ENCODE data around the gene WASF3.

Gene WASF3

GRCh38 chr13:26558074-26558805 lies 757 bp downstream of the WASF3 start:
- peaks cover 2% of the 10 kb centered on the region for H3K36me3 Mint-ChIP-seq (ENCODE audit: insufficient read depth)

DNA sequence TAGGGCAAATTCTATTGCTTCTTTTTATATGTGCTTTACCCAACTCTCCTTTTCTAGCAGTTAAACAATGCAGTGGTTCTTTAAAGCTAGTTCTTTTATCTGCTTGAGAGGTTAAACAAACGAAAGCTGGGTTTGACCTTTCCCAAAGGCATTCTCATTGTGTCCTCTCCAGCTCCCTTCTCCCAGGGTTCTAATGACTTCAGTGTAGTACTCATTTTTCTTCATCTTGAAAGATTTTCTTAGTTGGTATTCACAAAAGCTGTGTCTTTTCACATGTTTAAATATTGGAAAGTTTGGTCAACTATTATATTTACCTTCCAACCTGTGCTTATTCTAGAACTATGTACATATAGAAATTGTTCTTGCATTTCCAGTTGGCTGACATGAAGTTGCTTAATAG lies 1.5 kb downstream of the WASF3 start:
- H3K4me3 Mint-ChIP-seq, result peak overlapping the region in 1 of 2 donors; percentile 61
- no peak for ATAC-seq (replicated peaks)

More at GRCh38 chr13:26558074-26558805, 757 bp downstream of the WASF3 start:
- H3K27ac Mint-ChIP-seq, result no peak overlapping the region
- no peak for DNase-seq
- ATAC-seq (replicated peaks), result no peak
- peaks cover 0 to 6% of the 10 kb centered on the region in 2 donors for H3K4me1 Mint-ChIP-seq (ENCODE audit: low read depth in 2 of 2)
- peak overlapping the region in 1 of 2 donors; percentile 61 for H3K4me3 Mint-ChIP-seq
- H3K9me3 Mint-ChIP-seq, result no peaks in the 10 kb centered on the region
- peaks cover 29 to 36% of the 10 kb centered on the region in 2 donors for H3K27me3 Mint-ChIP-seq

DNA sequence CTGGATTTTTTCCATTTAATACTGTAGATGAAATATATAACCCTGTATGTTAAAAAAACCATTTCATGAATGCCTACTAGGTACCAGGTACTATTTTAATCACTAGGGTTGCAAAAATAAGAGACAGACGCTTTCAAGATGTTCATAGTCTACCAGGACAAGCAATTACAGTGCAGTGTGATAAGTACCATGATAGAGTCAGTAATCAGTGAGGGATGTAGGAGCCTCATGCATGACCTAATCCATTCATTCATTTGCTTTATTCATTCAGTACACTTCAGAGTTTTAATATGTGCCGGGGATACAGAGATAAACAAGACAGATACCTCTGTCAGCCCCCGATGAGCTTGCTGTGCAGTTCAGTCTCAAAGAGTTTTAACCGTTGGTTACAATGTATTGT lies 3.0 kb downstream of the WASF3 start:
- DNase-seq (no peak), ATAC-seq (replicated peaks) (no peak)
- peaks cover 0 to 6% of the 10 kb centered on the region in 2 donors for H3K4me1 Mint-ChIP-seq (ENCODE audit: low read depth in 2 of 2)
- no peak overlapping the region for H3K27ac Mint-ChIP-seq
- peaks cover 26 to 27% of the 10 kb centered on the region in 2 donors for H3K27me3 Mint-ChIP-seq
- H3K9me3 Mint-ChIP-seq, result no peaks in the 10 kb centered on the region
- H3K4me3 Mint-ChIP-seq, result no peak overlapping the region
- H3K36me3 Mint-ChIP-seq (ENCODE audit: insufficient read depth), result peaks cover 2% of the 10 kb centered on the region

More for the DNA sequence above, 1.5 kb downstream of the WASF3 start:
- H3K9me3 Mint-ChIP-seq, result no peaks in the 10 kb centered on the region
- H3K27ac Mint-ChIP-seq, result no peak overlapping the region
- H3K36me3 Mint-ChIP-seq (ENCODE audit: insufficient read depth), result peaks cover 2% of the 10 kb centered on the region
- H3K27me3 Mint-ChIP-seq, result peaks cover 29 to 36% of the 10 kb centered on the region in 2 donors
- H3K4me1 Mint-ChIP-seq (ENCODE audit: low read depth in 2 of 2), result peaks cover 0 to 6% of the 10 kb centered on the region in 2 donors
- no peak for DNase-seq

DNA sequence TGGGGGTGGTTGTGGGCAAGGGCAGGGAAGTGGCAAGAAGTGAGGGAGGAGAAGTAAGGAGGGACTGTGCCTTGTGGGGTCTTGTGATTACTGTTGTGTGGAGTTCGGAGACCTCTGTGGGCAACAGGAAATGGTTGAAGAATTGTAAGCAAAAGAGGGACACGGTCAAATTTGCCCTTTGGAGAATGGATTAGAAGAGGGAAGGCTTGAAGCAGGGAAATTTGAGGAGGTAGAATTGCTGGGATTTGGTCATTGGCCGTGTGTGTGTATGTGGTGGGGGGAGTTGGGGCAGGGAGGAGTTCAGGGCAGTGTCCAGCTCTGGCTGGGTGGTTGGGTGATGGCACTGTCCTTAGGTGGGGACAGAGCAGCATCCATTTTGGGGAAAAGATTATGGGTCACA lies 3.6 kb downstream of the WASF3 start:
- no peak overlapping the region for H3K4me3 Mint-ChIP-seq
- H3K27ac Mint-ChIP-seq, result no peak overlapping the region
- H3K4me1 Mint-ChIP-seq (ENCODE audit: low read depth in 2 of 2), result peaks cover 0 to 6% of the 10 kb centered on the region in 2 donors
- peaks cover 2% of the 10 kb centered on the region for H3K36me3 Mint-ChIP-seq (ENCODE audit: insufficient read depth)
- no peaks in the 10 kb centered on the region for H3K9me3 Mint-ChIP-seq
- ATAC-seq (replicated peaks) (no peak), DNase-seq (no peak)
- H3K27me3 Mint-ChIP-seq, result peaks cover 20 to 22% of the 10 kb centered on the region in 2 donors

DNA sequence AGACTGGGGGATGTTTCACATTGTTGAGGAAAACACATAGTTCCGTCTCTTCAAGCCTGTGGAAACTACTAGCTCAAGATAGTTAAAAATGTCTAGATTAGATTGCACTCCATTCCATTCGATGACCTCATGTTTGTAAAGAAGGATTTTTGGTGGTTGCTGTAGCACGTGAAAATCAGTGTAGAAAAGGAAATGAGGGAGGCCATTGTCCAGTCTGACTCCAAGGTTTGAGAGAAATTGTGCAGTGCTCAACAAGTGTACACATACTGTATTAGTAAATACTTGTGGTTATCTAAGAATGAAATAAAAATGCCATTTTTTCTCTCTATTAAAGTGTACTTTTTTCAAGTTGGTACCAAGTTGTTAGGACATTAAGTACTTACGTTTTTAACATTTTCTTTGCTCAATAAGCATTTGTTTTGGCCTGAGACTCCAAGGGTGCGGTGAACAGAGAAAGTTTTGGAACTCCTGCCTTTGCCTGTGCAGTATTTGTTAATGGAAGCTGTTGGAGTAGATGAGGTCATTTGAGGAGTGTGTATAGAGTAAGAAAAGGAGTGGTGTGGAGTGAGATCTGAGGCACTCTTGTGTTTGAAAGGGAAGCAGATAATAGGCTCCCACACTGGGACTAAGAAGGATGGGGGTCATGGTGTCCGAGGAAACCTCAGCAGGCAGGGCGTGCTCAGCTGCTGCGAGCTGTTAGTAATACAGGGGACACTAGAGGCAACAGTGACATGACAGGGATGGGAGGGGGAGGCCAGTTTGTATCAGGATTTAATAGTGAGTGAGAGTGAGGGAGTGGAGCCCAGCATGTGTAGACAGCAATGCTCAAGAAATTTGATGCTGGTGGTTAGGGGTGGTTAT lies 4.4 kb downstream of the WASF3 start:
- Mint-ChIP-seq H3K4me1 (ENCODE audit: low read depth in 2 of 2) (peaks cover 0 to 4% of the 10 kb centered on the region in 2 donors), H3K4me3 (no peak overlapping the region), H3K9me3 (no peaks in the 10 kb centered on the region), H3K27ac (no peak overlapping the region), H3K36me3 (ENCODE audit: insufficient read depth) (peaks cover 2% of the 10 kb centered on the region), H3K27me3 (peaks cover 14 to 25% of the 10 kb centered on the region in 2 donors)
- ATAC-seq (replicated peaks), result no peak
- no peak for DNase-seq

DNA sequence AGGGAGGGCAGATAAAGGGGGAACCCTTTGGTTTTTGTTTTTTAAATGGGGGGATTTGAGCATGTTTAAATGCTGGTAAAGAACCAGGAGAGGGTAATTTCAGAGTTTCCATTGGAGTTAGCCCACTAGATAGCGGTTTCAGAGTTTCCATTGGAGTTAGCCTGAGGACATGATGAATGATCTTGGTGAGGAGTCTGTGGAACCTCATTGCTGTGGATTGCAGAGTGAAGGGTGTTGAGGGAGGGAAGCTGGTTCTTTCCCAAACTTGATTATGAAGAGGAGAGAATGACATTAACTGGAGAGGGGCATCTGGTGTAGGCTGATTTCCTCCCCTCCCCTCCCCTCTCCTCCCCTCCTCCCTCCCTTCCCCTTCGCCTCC lies 5.0 kb downstream of the WASF3 start:
- peaks cover 16 to 26% of the 10 kb centered on the region in 2 donors for H3K27me3 Mint-ChIP-seq
- H3K4me1 Mint-ChIP-seq (ENCODE audit: low read depth in 2 of 2), result peaks cover 0 to 3% of the 10 kb centered on the region in 2 donors
- no peak for DNase-seq
- no peak overlapping the region for H3K4me3 Mint-ChIP-seq
- ATAC-seq (replicated peaks), result no peak
- H3K9me3 Mint-ChIP-seq, result no peaks in the 10 kb centered on the region
- no peak overlapping the region for H3K27ac Mint-ChIP-seq
- peaks cover 2% of the 10 kb centered on the region for H3K36me3 Mint-ChIP-seq (ENCODE audit: insufficient read depth)

DNA sequence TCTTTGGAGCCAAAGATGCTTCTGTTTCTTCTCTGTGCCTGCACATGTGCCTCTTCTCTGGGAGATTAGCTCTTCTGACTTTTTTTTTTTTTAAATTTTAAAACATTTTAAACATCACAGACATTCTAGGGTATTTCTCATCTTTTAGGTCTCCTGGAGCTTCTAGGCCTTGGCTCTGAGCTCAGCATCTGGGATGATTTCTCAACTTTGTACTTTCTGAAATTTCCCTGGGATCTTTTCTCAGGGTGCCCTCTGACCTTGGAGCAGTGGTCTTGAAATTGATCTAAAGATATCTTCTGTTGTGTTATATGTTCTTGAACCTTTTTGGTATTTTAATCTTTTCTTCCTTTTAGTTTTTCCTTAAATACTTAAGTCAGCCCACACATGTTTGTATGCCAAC lies 6.2 kb downstream of the WASF3 start:
- DNase-seq (no peak), ATAC-seq (replicated peaks) (no peak)
- H3K27ac Mint-ChIP-seq, result no peak overlapping the region
- H3K36me3 Mint-ChIP-seq (ENCODE audit: insufficient read depth), result peaks cover 2% of the 10 kb centered on the region
- H3K27me3 Mint-ChIP-seq, result peaks cover 19 to 34% of the 10 kb centered on the region in 2 donors
- H3K9me3 Mint-ChIP-seq, result no peaks in the 10 kb centered on the region
- H3K4me3 Mint-ChIP-seq, result no peak overlapping the region
- no peaks in the 10 kb centered on the region for H3K4me1 Mint-ChIP-seq (ENCODE audit: low read depth in 2 of 2)

- no peaks in the 10 kb centered on the region for H3K36me3 Mint-ChIP-seq (ENCODE audit: insufficient read depth)
- DNase-seq (no peak), ATAC-seq (replicated peaks) (no peak)
- H3K4me1 Mint-ChIP-seq (ENCODE audit: low read depth in 2 of 2), result no peaks in the 10 kb centered on the region
- no peak overlapping the region for H3K27ac Mint-ChIP-seq
- no peaks in the 10 kb centered on the region for H3K9me3 Mint-ChIP-seq
- H3K27me3 Mint-ChIP-seq, result peaks cover 11 to 26% of the 10 kb centered on the region in 2 donors
- H3K4me3 Mint-ChIP-seq, result no peak overlapping the region
Observed at GRCh38 chr13:26568132-26568815, 10.8 kb downstream of the WASF3 start.

- H3K27me3 Mint-ChIP-seq, result peaks cover 17 to 21% of the 10 kb centered on the region in 2 donors
- ATAC-seq (replicated peaks) (no peak), DNase-seq (no peak)
- no peak overlapping the region for H3K4me3 Mint-ChIP-seq
- no peaks in the 10 kb centered on the region for H3K9me3 Mint-ChIP-seq
- H3K4me1 Mint-ChIP-seq (ENCODE audit: low read depth in 2 of 2), result no peaks in the 10 kb centered on the region
- no peak overlapping the region for H3K27ac Mint-ChIP-seq
- no peaks in the 10 kb centered on the region for H3K36me3 Mint-ChIP-seq (ENCODE audit: insufficient read depth)
Observed at GRCh38 chr13:26571518-26571917, 14.0 kb downstream of the WASF3 start.

DNA sequence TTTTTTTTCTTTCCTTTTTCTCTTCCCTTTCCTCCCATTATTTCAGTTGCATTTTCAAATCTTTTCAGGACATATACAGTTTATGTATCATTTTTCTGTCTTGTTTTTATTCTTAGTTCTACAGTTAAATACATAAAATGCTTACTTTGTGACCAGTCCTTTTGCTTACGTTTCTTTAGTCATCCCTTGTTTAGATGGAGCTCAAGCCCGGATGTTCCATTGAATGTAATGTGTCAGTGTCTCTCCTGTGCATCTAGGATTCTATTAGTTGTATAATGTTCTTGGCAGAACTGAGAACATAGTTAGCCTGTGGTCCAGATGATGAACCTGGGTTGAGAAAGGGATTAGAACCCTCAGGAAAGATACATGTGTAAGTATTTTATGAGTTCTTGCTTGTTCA lies 17.8 kb downstream of the WASF3 start:
- DNase-seq (no peak), ATAC-seq (replicated peaks) (no peak)
- Mint-ChIP-seq H3K36me3 (ENCODE audit: insufficient read depth) (no peaks in the 10 kb centered on the region), H3K27ac (no peak overlapping the region), H3K9me3 (no peaks in the 10 kb centered on the region), H3K4me1 (ENCODE audit: low read depth in 2 of 2) (no peaks in the 10 kb centered on the region), H3K27me3 (peaks cover 0 to 5% of the 10 kb centered on the region in 2 donors), H3K4me3 (no peak overlapping the region)

DNA sequence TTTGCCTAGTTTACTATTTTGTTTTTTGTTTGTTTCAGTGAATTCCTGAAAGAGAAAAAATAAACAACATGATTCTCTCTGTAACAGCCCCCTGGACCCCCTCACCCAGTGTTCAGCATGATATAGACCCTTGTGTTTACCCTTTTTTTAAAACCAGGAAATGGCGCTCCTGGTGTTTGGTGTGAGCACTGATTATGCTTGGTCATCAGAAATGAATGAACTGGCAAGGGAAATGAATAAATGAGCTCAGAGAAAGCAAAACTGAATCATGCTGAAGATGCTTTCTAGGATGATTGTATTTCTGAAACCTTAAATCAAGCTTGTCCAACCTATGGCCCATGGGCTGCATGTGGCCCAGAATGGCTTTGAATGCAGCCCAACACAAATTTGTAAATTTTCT lies 22.1 kb downstream of the WASF3 start:
- Mint-ChIP-seq H3K9me3 (no peaks in the 10 kb centered on the region), H3K36me3 (ENCODE audit: insufficient read depth) (no peaks in the 10 kb centered on the region), H3K27ac (no peak overlapping the region), H3K4me1 (ENCODE audit: low read depth in 2 of 2) (no peaks in the 10 kb centered on the region), H3K27me3 (peaks cover 13 to 20% of the 10 kb centered on the region in 2 donors), H3K4me3 (no peak overlapping the region)
- no peak for DNase-seq
- ATAC-seq (replicated peaks), result no peak

DNA sequence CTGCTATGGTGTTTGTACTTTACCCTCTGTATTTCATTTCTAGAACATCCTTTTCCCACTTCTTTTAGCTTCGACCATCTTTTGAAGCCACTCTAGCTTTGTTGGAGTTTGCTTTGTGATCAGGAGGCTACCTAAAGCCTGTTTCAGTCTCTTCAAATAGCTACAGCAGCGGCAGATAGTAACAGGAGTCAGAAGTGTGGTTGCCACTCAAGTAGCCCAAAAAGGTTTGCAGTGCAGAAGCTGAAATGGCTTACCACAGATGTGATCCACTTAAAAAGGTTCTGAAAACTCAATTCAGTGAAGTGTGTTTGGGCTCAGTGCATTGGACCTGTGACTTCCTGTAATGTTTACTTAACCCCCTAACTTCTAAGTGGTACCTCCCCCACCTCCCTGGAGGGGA lies 26.2 kb downstream of the WASF3 start:
- peaks cover 8 to 25% of the 10 kb centered on the region in 2 donors for H3K27me3 Mint-ChIP-seq
- no peaks in the 10 kb centered on the region for H3K36me3 Mint-ChIP-seq (ENCODE audit: insufficient read depth)
- H3K9me3 Mint-ChIP-seq, result no peaks in the 10 kb centered on the region
- DNase-seq (no peak), ATAC-seq (replicated peaks) (no peak)
- no peaks in the 10 kb centered on the region for H3K4me1 Mint-ChIP-seq (ENCODE audit: low read depth in 2 of 2)
- H3K4me3 Mint-ChIP-seq, result no peak overlapping the region
- no peak overlapping the region for H3K27ac Mint-ChIP-seq

DNA sequence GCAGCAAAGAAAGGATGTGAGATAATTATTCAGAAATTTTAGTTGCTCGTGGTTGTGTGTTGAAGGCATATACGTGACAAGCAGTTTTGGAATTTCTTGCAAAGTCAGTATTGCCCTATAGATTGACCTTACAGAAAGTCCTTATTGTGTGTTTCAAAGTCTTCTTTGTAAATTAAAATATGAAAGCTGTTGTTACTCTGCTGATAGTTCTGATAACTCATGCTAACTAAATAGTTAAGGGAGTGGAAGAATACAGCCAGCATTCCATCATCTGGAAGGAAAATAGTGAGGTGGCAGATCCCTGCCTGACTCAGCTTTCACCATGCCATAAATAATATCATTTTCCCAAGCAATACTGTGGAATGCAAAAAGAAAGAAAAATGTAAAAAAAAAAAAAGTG lies 27.2 kb downstream of the WASF3 start:
- H3K27ac Mint-ChIP-seq, result no peak overlapping the region
- no peaks in the 10 kb centered on the region for H3K9me3 Mint-ChIP-seq
- H3K27me3 Mint-ChIP-seq, result peaks cover 8 to 25% of the 10 kb centered on the region in 2 donors
- no peak for DNase-seq
- no peaks in the 10 kb centered on the region for H3K4me1 Mint-ChIP-seq (ENCODE audit: low read depth in 2 of 2)
- no peaks in the 10 kb centered on the region for H3K36me3 Mint-ChIP-seq (ENCODE audit: insufficient read depth)
- H3K4me3 Mint-ChIP-seq, result no peak overlapping the region
- no peak for ATAC-seq (replicated peaks)

All from effector memory CD8-positive, alpha-beta T cell (primary cell).